Trophoblast cell (in vitro differentiated cells and primary cell): ENCODE measurements around the gene SMYD3.

ENCODE experiments used
- DNase-seq, 2 donors: peaks; one replicate each; pipeline ENCODE4 v3.0.0-alpha.2; 2016
- H2AFZ ChIP-seq: 2 replicates; pipeline ENCODE4 v1.6.1; 2013; ENCODE audit warnings: low read length, moderate library complexity, mild to moderate bottlenecking; ENCODE audit not compliant: insufficient read depth, poor library complexity
- H2AK5ac ChIP-seq: 2 replicates; pipeline ENCODE4 v1.6.1; 2013; ENCODE audit warnings: mild to moderate bottlenecking, low read length
- H2BK120ac ChIP-seq: 2 replicates; pipeline ENCODE4 v1.6.1; 2013; ENCODE audit warnings: low read length, mild to moderate bottlenecking, moderate library complexity; ENCODE audit not compliant: insufficient read depth, poor library complexity
- H2BK12ac ChIP-seq: 2 replicates; pipeline ENCODE4 v1.6.1; 2013; ENCODE audit warnings: mild to moderate bottlenecking, low read length, moderate library complexity
- H2BK5ac ChIP-seq: 2 replicates; pipeline ENCODE4 v1.6.1; 2013; ENCODE audit warnings: low read length, low read depth, moderate library complexity, mild to moderate bottlenecking; ENCODE audit not compliant: poor library complexity
- H3K14ac ChIP-seq: 2 replicates; pipeline ENCODE4 v1.6.1; 2013; ENCODE audit warnings: mild to moderate bottlenecking, low read length
- H3K18ac ChIP-seq: 2 replicates; pipeline ENCODE4 v1.6.1; 2013; ENCODE audit warnings: mild to moderate bottlenecking, low read length
- H3K23ac ChIP-seq: 2 replicates; pipeline ENCODE4 v1.6.1; 2013; ENCODE audit warnings: low read length
- H3K27ac ChIP-seq: 2 replicates; pipeline ENCODE4 v1.5.1; 2013; ENCODE audit warnings: low read depth, mild to moderate bottlenecking, inconsistent platforms, low read length, moderate library complexity
- H3K27me3 ChIP-seq: 2 replicates; pipeline ENCODE4 v1.6.1; 2013; ENCODE audit warnings: inconsistent platforms, mild to moderate bottlenecking, low read length, moderate library complexity; ENCODE audit not compliant: insufficient read depth
- H3K36me3 ChIP-seq, 2 experiments: 1 replicate in 1 of 2; 2 replicates in 1 of 2; pipeline ENCODE4 v1.6.1; 2013; ENCODE audit warnings: low read length in 2 of 2, mild to moderate bottlenecking in 2 of 2, moderate library complexity in 1 of 2; ENCODE audit not compliant: insufficient read depth in 2 of 2, control insufficient read depth in 1 of 2
- H3K4ac ChIP-seq: 2 replicates; pipeline ENCODE4 v1.6.1; 2013; ENCODE audit warnings: low read depth, mild to moderate bottlenecking, low read length, moderate library complexity
- H3K4me1 ChIP-seq, 2 experiments: 1 replicate in 1 of 2; 2 replicates in 1 of 2; pipeline ENCODE4 v1.6.1; 2013; ENCODE audit warnings: low read length in 2 of 2, mild to moderate bottlenecking in 2 of 2, moderate library complexity in 1 of 2; ENCODE audit not compliant: insufficient read depth in 2 of 2, control insufficient read depth in 1 of 2
- H3K4me2 ChIP-seq: 2 replicates; pipeline ENCODE4 v1.6.1; 2013; ENCODE audit warnings: inconsistent platforms, mild to moderate bottlenecking, low read length, moderate library complexity
- H3K4me3 ChIP-seq: 2 replicates; pipeline ENCODE4 v1.5.1; 2013; ENCODE audit warnings: mild to moderate bottlenecking, low read depth, low read length, inconsistent platforms
- H3K79me1 ChIP-seq: one replicate; pipeline ENCODE4 v1.6.1; 2013; ENCODE audit warnings: low read length
- H3K79me2 ChIP-seq: 2 replicates; pipeline ENCODE4 v1.6.1; 2013; ENCODE audit warnings: low read length, mild to moderate bottlenecking; ENCODE audit not compliant: control insufficient read depth, insufficient read depth, poor library complexity
- H3K9ac ChIP-seq: 2 replicates; pipeline ENCODE4 v1.6.1; 2013; ENCODE audit warnings: mild to moderate bottlenecking, low read length
- H3K9me3 ChIP-seq: 2 replicates; pipeline ENCODE4 v1.6.1; 2013; ENCODE audit warnings: low read depth, mild to moderate bottlenecking, control low read depth, inconsistent platforms, low read length; ENCODE audit not compliant: insufficient read depth
- H4K12ac ChIP-seq: 2 replicates; pipeline ENCODE4 v1.6.1; 2013; ENCODE audit warnings: low read depth, mild to moderate bottlenecking, low read length, moderate library complexity
- H4K8ac ChIP-seq: 2 replicates; pipeline ENCODE4 v1.6.1; 2013; ENCODE audit warnings: low read depth, mild to moderate bottlenecking, low read length, moderate library complexity
- H4K91ac ChIP-seq: one replicate; pipeline ENCODE4 v1.6.1; 2013; ENCODE audit warnings: low read depth, mild to moderate bottlenecking, low read length, moderate library complexity
- WGBS: extraction: QIAGEN DNeasy Blood & Tissue Kit; methylation state at CpG from one replicate; pipeline ENCODE4 v1.1.7; 2013; ENCODE audit warnings: missing lambda C conversion rate; ENCODE audit not compliant: insufficient read length, insufficient coverage; ENCODE audit errors: extremely low coverage; 5-methylcytosine and 5-hydroxymethylcytosine counted together

SMYD3 gene

GRCh38 chr1:246318622-246319021, 188.5 kb downstream of the SMYD3 start:
- no peak overlapping the region for H2AFZ ChIP-seq

GRCh38 chr1:246318036-246318359, 189.1 kb downstream of the SMYD3 start:
- Histone ChIP-seq H3K9me3 (no peaks in the 10 kb centered on the region), H3K4me3 (no peak overlapping the region), H4K8ac (no peak overlapping the region), H2AFZ (no peak overlapping the region), H3K23ac (no peak overlapping the region), H3K9ac (no peak overlapping the region), H3K4ac (no peak overlapping the region), H4K91ac (no peak overlapping the region), H3K79me2 (no peaks in the 10 kb centered on the region), H3K4me2 (no peak overlapping the region), H4K12ac (no peak overlapping the region), H2BK120ac (no peak overlapping the region), H3K27ac (no peak overlapping the region), H3K36me3 (no peaks in the 10 kb centered on the region), H3K27me3 (no peaks in the 10 kb centered on the region), H2BK12ac (no peak overlapping the region), H3K4me1 (no peaks in the 10 kb centered on the region), H3K14ac (no peak overlapping the region), H3K79me1 (no peaks in the 10 kb centered on the region), H3K18ac (no peak overlapping the region), H2BK5ac (no peak overlapping the region), H2AK5ac (no peak overlapping the region)
- DNase-seq = no peak

More at GRCh38 chr1:246318622-246319021, 188.5 kb downstream of the SMYD3 start:
- H2BK12ac ChIP-seq = no peak overlapping the region
- no peak overlapping the region for H3K4me2 ChIP-seq
- no peak overlapping the region for H4K12ac ChIP-seq
- no peak overlapping the region for H3K14ac ChIP-seq
- H3K9me3 ChIP-seq = no peaks in the 10 kb centered on the region
- H3K36me3 ChIP-seq = no peaks in the 10 kb centered on the region
- no peak overlapping the region for H4K91ac ChIP-seq
- H3K18ac ChIP-seq = no peak overlapping the region
- no peak overlapping the region for H3K23ac ChIP-seq
- H3K4me3 ChIP-seq = no peak overlapping the region
- H3K79me2 ChIP-seq = no peaks in the 10 kb centered on the region
- peaks cover 3 to 4% of the 10 kb centered on the region in 2 experiments for H3K4me1 ChIP-seq
- H2BK120ac ChIP-seq = no peak overlapping the region
- no peaks in the 10 kb centered on the region for H3K79me1 ChIP-seq
- no peak overlapping the region for H2BK5ac ChIP-seq
- no peak overlapping the region for H2AK5ac ChIP-seq
- H3K4ac ChIP-seq = no peak overlapping the region
- WGBS = no CpG with 5 or more reads among the region's 3 CpGs
- no peak overlapping the region for H3K9ac ChIP-seq
- H3K27ac ChIP-seq = no peak overlapping the region
- no peaks in the 10 kb centered on the region for H3K27me3 ChIP-seq
- H4K8ac ChIP-seq = no peak overlapping the region
- DNase-seq = no peak

- Histone ChIP-seq H3K9me3 (no peaks in the 10 kb centered on the region), H4K91ac (no peak overlapping the region), H3K9ac (no peak overlapping the region), H4K12ac (no peak overlapping the region), H3K27me3 (no peaks in the 10 kb centered on the region), H2AK5ac (no peak overlapping the region), H3K4ac (no peak overlapping the region), H3K18ac (no peak overlapping the region), H2BK12ac (no peak overlapping the region), H3K79me1 (no peaks in the 10 kb centered on the region), H3K23ac (no peak overlapping the region), H3K36me3 (no peaks in the 10 kb centered on the region), H4K8ac (no peak overlapping the region), H2BK5ac (no peak overlapping the region), H3K4me1 (no peaks in the 10 kb centered on the region), H2AFZ (no peak overlapping the region), H3K27ac (no peak overlapping the region), H3K4me3 (no peak overlapping the region), H3K79me2 (no peaks in the 10 kb centered on the region), H2BK120ac (no peak overlapping the region), H3K14ac (no peak overlapping the region), H3K4me2 (no peak overlapping the region)
- WGBS = no CpG with 5 or more reads among the region's 4 CpGs
- DNase-seq = no peak
Observed at GRCh38 chr1:246317332-246318035, 189.6 kb downstream of the SMYD3 start.

- no peak overlapping the region for H2AK5ac ChIP-seq
- no peak overlapping the region for H3K4me3 ChIP-seq
- H4K8ac ChIP-seq = no peak overlapping the region
- H3K79me2 ChIP-seq = peaks cover 2% of the 10 kb centered on the region
- H3K9ac ChIP-seq = no peak overlapping the region
- H4K91ac ChIP-seq = no peak overlapping the region
- DNase-seq = no peak
- no peak overlapping the region for H3K4me2 ChIP-seq
- H2AFZ ChIP-seq = no peak overlapping the region
- peaks cover 0 to 3% of the 10 kb centered on the region in 2 experiments for H3K36me3 ChIP-seq
- no peak overlapping the region for H2BK12ac ChIP-seq
- H3K14ac ChIP-seq = no peak overlapping the region
- no peaks in the 10 kb centered on the region for H3K4me1 ChIP-seq
- 100% methylated on average over 10 of the region's 13 CpGs for WGBS
- no peak overlapping the region for H2BK5ac ChIP-seq
- no peaks in the 10 kb centered on the region for H3K79me1 ChIP-seq
- H3K4ac ChIP-seq = no peak overlapping the region
- no peaks in the 10 kb centered on the region for H3K27me3 ChIP-seq
- no peak overlapping the region for H3K18ac ChIP-seq
- H2BK120ac ChIP-seq = no peak overlapping the region
- no peaks in the 10 kb centered on the region for H3K9me3 ChIP-seq
- no peak overlapping the region for H4K12ac ChIP-seq
- no peak overlapping the region for H3K27ac ChIP-seq
- H3K23ac ChIP-seq = no peak overlapping the region
Observed at GRCh38 chr1:246311461-246311860, 195.6 kb downstream of the SMYD3 start.
